Panc1 (cell line): Measurements from ENCODE around the gene IL1RAP. TPM values are rescaled to one million over a fixed set of nuclear protein-coding genes. Genes with fewer than 3 reads are reported as not detected.

Experiments
- ATAC-seq: fragments of 200-7000 bp; cut with Tn5 transposase; 2 replicates; pipeline ENCODE4 v1.9.1; 2020; ENCODE audit warnings: mild to moderate bottlenecking, moderate library complexity
- BruUV-seq: library from RNA; stranded (reverse); fragments of 400-500 nt; replicated peaks from 2 replicates; lab custom pipeline; 2021; lab: Mats Ljungman, UMichigan
- CTCF ChIA-PET: fragments of 300-600 bp; sonication (Branson Sonifier 250); formaldehyde crosslinking; loops from one replicate; lab custom pipeline; 2022; ENCODE audit warnings: antibody characterized with exemption; lab: Charles Lee
- POLR2A ChIA-PET: fragments of 300-600 bp; sonication (Branson Sonifier 250); formaldehyde crosslinking; loops from one replicate; lab custom pipeline; 2022; ENCODE audit warnings: antibody characterized with exemption; lab: Charles Lee
- DNase-seq: peaks from one replicate; pipeline ENCODE4 v3.0.0-alpha.2; 2010; ENCODE audit warnings: low read depth, low spot score
- H3K27ac ChIP-seq: 2 replicates; pipeline ENCODE4 v1.5.1; 2011; ENCODE audit warnings: mild to moderate bottlenecking, low read length, inconsistent platforms
- H3K27me3 ChIP-seq: fragments of 200-500 bp; sonication (Bioruptor generic); 2 replicates; pipeline ENCODE4 v1.6.0; 2014; ENCODE audit warnings: low read length, inconsistent platforms; ENCODE audit not compliant: control insufficient read depth, insufficient read depth
- H3K36me3 ChIP-seq: fragments of 200-500 bp; sonication (Bioruptor generic); 2 replicates; pipeline ENCODE4 v1.5.1; 2014; ENCODE audit warnings: inconsistent platforms, mild to moderate bottlenecking, low read length, moderate library complexity; ENCODE audit not compliant: control insufficient read depth, insufficient read depth
- H3K4me1 ChIP-seq: 2 replicates; pipeline ENCODE4 v1.5.1; 2011; ENCODE audit warnings: inconsistent platforms, mild to moderate bottlenecking, low read length, moderate library complexity; ENCODE audit not compliant: control insufficient read depth, insufficient read depth
- H3K4me3 ChIP-seq, 2 experiments: 2 replicates each; pipeline ENCODE4 v1.5.1; 2011 to 2012; ENCODE audit warnings: low read depth in 2 of 2, low read length in 2 of 2, mild to moderate bottlenecking in 2 of 2, inconsistent platforms in 1 of 2, moderate library complexity in 1 of 2
- H3K9me3 ChIP-seq: fragments of 200-500 bp; sonication (Bioruptor generic); 2 replicates; pipeline ENCODE4 v1.5.1; 2014; ENCODE audit warnings: low read depth, mild to moderate bottlenecking, inconsistent platforms, low read length, moderate library complexity; ENCODE audit not compliant: control insufficient read depth, insufficient read depth
- POLR2AphosphoS5 ChIP-seq: IDR thresholded peaks from 2 replicates; pipeline ENCODE4 v1.6.1; 2012; ENCODE audit warnings: mild to moderate bottlenecking, low read depth, low read length, moderate library complexity
- SIN3A ChIP-seq: IDR thresholded peaks from 2 replicates; pipeline ENCODE4 v1.6.1; 2012; ENCODE audit warnings: low read depth, mild to moderate bottlenecking, low read length, moderate library complexity, borderline replicate concordance; ENCODE audit not compliant: insufficient read depth
- TCF7L2 ChIP-seq: IDR thresholded peaks from 2 replicates; pipeline ENCODE4 v1.6.1; 2011; ENCODE audit warnings: mild to moderate bottlenecking, low read depth, low read length, inconsistent platforms
- in situ Hi-C: cut with HindIII; loops from 2 replicates; pipeline ENCODE4 v1.10.0; 2016; ENCODE audit warnings: low sequenced_read_pairs, low pct_unique_long_range_greater_than_20kb
- intact Hi-C: fragments of 100-400 bp; cut with micrococcal nuclease; formaldehyde crosslinking; loops from one replicate; pipeline ENCODE4 v1.10.0; 2022; ENCODE audit not compliant: unreplicated experiment
- total RNA-seq: library from RNA; stranded (reverse); gene quantifications from one replicate; pipeline ENCODE4 v1.2.1, GENCODE V29; 2021; ENCODE audit not compliant: unreplicated experiment
- TF ChIP-seq, protein P1 (sequence below): fragments of 450-650 bp; IDR thresholded peaks from 2 replicates; pipeline ENCODE4 v1.5.1; 2017; ENCODE audit warnings: mild to moderate bottlenecking
- TF ChIP-seq, protein P2 (sequence below), 2 experiments: IDR thresholded peaks; 2 replicates each; pipeline ENCODE4 v1.6.1; 2011 to 2012; ENCODE audit warnings: low read depth in 2 of 2, control low read depth in 1 of 2, low read length in 1 of 2, mild to moderate bottlenecking in 1 of 2, moderate library complexity in 1 of 2; ENCODE audit not compliant: insufficient read depth in 1 of 2

Gene IL1RAP
- total RNA-seq, 1 experiment from 2014 or later: 5.2 TPM

DNA sequence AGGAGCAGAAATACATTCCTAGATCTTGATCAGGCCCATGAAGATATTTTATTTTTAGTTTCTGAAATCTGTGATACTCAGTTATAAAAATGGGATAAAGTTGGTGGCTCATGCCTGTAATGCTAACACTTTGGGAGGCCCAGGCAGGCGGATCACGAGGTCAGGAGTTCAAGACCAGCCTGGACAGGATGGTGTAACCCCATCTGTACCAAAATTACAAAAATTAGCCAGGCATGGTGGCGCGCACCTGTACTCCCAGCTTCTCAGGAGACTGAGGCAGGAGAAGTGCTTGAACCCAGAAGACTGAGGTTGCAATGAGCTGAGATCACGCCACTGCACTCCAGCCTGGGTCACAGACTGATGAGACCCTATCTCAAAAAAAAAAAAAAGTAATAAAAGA is 105.5 kb downstream of the IL1RAP start:
- ATAC-seq (no peak), DNase-seq (no peak)
- no peak for TF ChIP-seq POLR2AphosphoS5
- TF ChIP-seq, protein P1, sequence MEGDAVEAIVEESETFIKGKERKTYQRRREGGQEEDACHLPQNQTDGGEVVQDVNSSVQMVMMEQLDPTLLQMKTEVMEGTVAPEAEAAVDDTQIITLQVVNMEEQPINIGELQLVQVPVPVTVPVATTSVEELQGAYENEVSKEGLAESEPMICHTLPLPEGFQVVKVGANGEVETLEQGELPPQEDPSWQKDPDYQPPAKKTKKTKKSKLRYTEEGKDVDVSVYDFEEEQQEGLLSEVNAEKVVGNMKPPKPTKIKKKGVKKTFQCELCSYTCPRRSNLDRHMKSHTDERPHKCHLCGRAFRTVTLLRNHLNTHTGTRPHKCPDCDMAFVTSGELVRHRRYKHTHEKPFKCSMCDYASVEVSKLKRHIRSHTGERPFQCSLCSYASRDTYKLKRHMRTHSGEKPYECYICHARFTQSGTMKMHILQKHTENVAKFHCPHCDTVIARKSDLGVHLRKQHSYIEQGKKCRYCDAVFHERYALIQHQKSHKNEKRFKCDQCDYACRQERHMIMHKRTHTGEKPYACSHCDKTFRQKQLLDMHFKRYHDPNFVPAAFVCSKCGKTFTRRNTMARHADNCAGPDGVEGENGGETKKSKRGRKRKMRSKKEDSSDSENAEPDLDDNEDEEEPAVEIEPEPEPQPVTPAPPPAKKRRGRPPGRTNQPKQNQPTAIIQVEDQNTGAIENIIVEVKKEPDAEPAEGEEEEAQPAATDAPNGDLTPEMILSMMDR: no peak
- no peak for TF ChIP-seq SIN3A
- TF ChIP-seq TCF7L2: no peak
- TF ChIP-seq, protein P2, sequence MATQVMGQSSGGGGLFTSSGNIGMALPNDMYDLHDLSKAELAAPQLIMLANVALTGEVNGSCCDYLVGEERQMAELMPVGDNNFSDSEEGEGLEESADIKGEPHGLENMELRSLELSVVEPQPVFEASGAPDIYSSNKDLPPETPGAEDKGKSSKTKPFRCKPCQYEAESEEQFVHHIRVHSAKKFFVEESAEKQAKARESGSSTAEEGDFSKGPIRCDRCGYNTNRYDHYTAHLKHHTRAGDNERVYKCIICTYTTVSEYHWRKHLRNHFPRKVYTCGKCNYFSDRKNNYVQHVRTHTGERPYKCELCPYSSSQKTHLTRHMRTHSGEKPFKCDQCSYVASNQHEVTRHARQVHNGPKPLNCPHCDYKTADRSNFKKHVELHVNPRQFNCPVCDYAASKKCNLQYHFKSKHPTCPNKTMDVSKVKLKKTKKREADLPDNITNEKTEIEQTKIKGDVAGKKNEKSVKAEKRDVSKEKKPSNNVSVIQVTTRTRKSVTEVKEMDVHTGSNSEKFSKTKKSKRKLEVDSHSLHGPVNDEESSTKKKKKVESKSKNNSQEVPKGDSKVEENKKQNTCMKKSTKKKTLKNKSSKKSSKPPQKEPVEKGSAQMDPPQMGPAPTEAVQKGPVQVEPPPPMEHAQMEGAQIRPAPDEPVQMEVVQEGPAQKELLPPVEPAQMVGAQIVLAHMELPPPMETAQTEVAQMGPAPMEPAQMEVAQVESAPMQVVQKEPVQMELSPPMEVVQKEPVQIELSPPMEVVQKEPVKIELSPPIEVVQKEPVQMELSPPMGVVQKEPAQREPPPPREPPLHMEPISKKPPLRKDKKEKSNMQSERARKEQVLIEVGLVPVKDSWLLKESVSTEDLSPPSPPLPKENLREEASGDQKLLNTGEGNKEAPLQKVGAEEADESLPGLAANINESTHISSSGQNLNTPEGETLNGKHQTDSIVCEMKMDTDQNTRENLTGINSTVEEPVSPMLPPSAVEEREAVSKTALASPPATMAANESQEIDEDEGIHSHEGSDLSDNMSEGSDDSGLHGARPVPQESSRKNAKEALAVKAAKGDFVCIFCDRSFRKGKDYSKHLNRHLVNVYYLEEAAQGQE (IDR thresholded peaks at IDR 0.05; ENCODE audit: insufficient read depth in 1 of 2, low read depth in 2 of 2, low read length in 1 of 2): no peak
- Histone ChIP-seq H3K27me3 (no peaks in the 10 kb centered on the region), H3K9me3 (no peaks in the 10 kb centered on the region), H3K4me1 (no peaks in the 10 kb centered on the region), H3K27ac (no peak overlapping the region), H3K4me3 (no peak overlapping the region), H3K36me3 (no peaks in the 10 kb centered on the region)
- intact Hi-C loops: no loop called here
- ChIA-PET POLR2A (no interaction called here), CTCF (no interaction called here)
- no TSS peak for BruUV-seq
- in situ Hi-C loops: no loop called here

DNA sequence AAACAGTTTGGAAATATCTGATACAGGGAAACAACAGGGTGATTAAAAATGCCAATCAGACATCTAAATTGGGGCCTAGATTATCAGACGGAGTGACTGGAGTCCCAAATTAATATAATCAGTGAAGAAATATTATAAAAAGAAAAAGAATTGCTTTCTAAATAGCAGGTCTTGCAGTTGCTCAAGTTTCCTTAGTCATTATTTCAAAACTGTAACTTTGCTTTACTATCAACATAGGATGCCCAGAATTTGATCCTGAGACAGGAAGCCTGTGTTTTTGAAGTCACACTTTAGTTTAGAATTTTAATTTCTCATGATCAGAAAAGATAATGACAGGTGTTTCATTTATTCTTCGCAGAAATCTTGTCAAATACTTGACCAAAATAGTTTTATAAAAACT is 105.9 kb downstream of the IL1RAP start:
- intact Hi-C loops (no loop called here), in situ Hi-C loops (no loop called here)
- no peak overlapping the region for H3K4me3 ChIP-seq
- no peaks in the 10 kb centered on the region for H3K36me3 ChIP-seq
- H3K27ac ChIP-seq: no peak overlapping the region
- H3K9me3 ChIP-seq: no peaks in the 10 kb centered on the region
- no peaks in the 10 kb centered on the region for H3K4me1 ChIP-seq
- no TSS peak for BruUV-seq
- ChIA-PET CTCF (no interaction called here), POLR2A (no interaction called here)
- TF ChIP-seq, protein P1: no peak
- TF ChIP-seq SIN3A: no peak
- TF ChIP-seq POLR2AphosphoS5: no peak
- TF ChIP-seq, protein P2 (IDR thresholded peaks at IDR 0.05; ENCODE audit: insufficient read depth in 1 of 2, low read depth in 2 of 2, low read length in 1 of 2): no peak
- no peak for TF ChIP-seq TCF7L2
- DNase-seq: no peak
- ATAC-seq: no peak
- no peaks in the 10 kb centered on the region for H3K27me3 ChIP-seq
